Naive thymus-derived CD4-positive, alpha-beta T cell (primary cell): ENCODE measurements around the gene FAM216B. TPM values are rescaled to one million over a fixed set of nuclear protein-coding genes. Genes with fewer than 3 reads are reported as not detected.

Source experiments
- ATAC-seq: fragments of 150-1000 bp; cut with Tn5 transposase; 2 replicates; pipeline ENCODE4 v1.10.0; 2021; ENCODE audit warnings: mild to moderate bottlenecking, moderate library complexity
- CTCF ChIA-PET: fragments of 350-600 bp; sonication (Branson Sonifier 250); formaldehyde crosslinking; loops from one replicate; lab custom pipeline; 2021; ENCODE audit warnings: antibody characterized with exemption; lab: Charles Lee
- POLR2A ChIA-PET: fragments of 350-600 bp; sonication (Branson Sonifier 250); formaldehyde crosslinking; loops from one replicate; lab custom pipeline; 2021; ENCODE audit warnings: antibody characterized with exemption, inconsistent platforms; lab: Charles Lee
- DNase-seq, 9 donors: peaks; one replicate each; pipeline versions ENCODE4 v3.0.0 to v3.0.0-alpha.2; 2020 to 2022; ENCODE audit warnings: mixed read lengths in 1 of 9
- H3K27ac ChIP-seq: one replicate; pipeline ENCODE4 v1.7.0; 2013; ENCODE audit warnings: mild to moderate bottlenecking, low read depth, low read length, moderate library complexity
- H3K27me3 ChIP-seq, 2 donors: one replicate each; pipeline ENCODE4 v1.7.0; 2013; ENCODE audit warnings: low read length in 2 of 2, mild to moderate bottlenecking in 2 of 2, moderate library complexity in 2 of 2; ENCODE audit not compliant: control insufficient read depth in 2 of 2, insufficient read depth in 2 of 2
- H3K36me3 ChIP-seq, 3 experiments: 1 replicate in 2 of 3; 2 replicates in 1 of 3; pipeline ENCODE4 v1.7.0; 2013; ENCODE audit warnings: low read length in 3 of 3, mild to moderate bottlenecking in 3 of 3, moderate library complexity in 1 of 3; ENCODE audit not compliant: insufficient read depth in 3 of 3, control insufficient read depth in 2 of 3
- H3K4me1 ChIP-seq, 2 donors: one replicate each; pipeline ENCODE4 v1.7.0; 2013; ENCODE audit warnings: low read length in 2 of 2, mild to moderate bottlenecking in 2 of 2, moderate library complexity in 1 of 2; ENCODE audit not compliant: control insufficient read depth in 2 of 2, insufficient read depth in 2 of 2
- H3K4me3 ChIP-seq: 2 replicates; pipeline ENCODE4 v1.7.0; 2013; ENCODE audit warnings: mild to moderate bottlenecking, low read length
- H3K9me3 ChIP-seq, 3 experiments: 1 replicate in 2 of 3; 2 replicates in 1 of 3; pipeline ENCODE4 v1.7.0; 2013; ENCODE audit warnings: low read length in 3 of 3; ENCODE audit not compliant: control insufficient read depth in 2 of 3
- H3K27ac Mint-ChIP-seq, 9 donors: one replicate each; pipeline ENCODE4 v1.8.0; 2020 to 2022; ENCODE audit warnings: mixed read lengths in 9 of 9, mild to moderate bottlenecking in 8 of 9, moderate library complexity in 5 of 9, inconsistent platforms in 2 of 9
- H3K27me3 Mint-ChIP-seq, 5 donors: one replicate each; pipeline ENCODE4 v1.8.0; 2021 to 2022; ENCODE audit warnings: mixed read lengths in 5 of 5, mild to moderate bottlenecking in 1 of 5
- H3K36me3 Mint-ChIP-seq, 5 donors: one replicate each; pipeline ENCODE4 v1.8.0; 2020 to 2022; ENCODE audit warnings: mixed read lengths in 5 of 5, mild to moderate bottlenecking in 3 of 5, inconsistent platforms in 1 of 5
- H3K4me1 Mint-ChIP-seq, 7 donors: one replicate each; pipeline ENCODE4 v1.8.0; 2020 to 2022; ENCODE audit warnings: mixed read lengths in 7 of 7, mild to moderate bottlenecking in 3 of 7, inconsistent platforms in 1 of 7
- H3K4me3 Mint-ChIP-seq, 10 donors: one replicate each; pipeline ENCODE4 v1.8.0; 2020 to 2022; ENCODE audit warnings: mild to moderate bottlenecking in 10 of 10, mixed read lengths in 10 of 10, moderate library complexity in 6 of 10, inconsistent platforms in 2 of 10
- H3K9me3 Mint-ChIP-seq, 11 donors: one replicate each; pipeline ENCODE4 v1.8.0; 2020 to 2022; ENCODE audit warnings: mixed read lengths in 11 of 11, mild to moderate bottlenecking in 4 of 11, inconsistent platforms in 1 of 11, moderate library complexity in 1 of 11
- intact Hi-C, 2 donors: fragments of 100-400 bp; cut with micrococcal nuclease; formaldehyde crosslinking; loops; one replicate each; pipeline ENCODE4 v1.15.1; 2023
- polyA plus RNA-seq, 2 donors: library from polyadenylated mRNA; unstranded; fragments of 300-500 nt; fragmentation: Illumina TruSeq; gene quantifications; one replicate each; pipeline ENCODE4 v1.2.3, GENCODE V29; 2021
- total RNA-seq, 6 experiments: library from RNA in 5 of 6; stranded (reverse) in 5 of 6; gene quantifications; 1 replicate in 5 of 6; 2 replicates in 1 of 6; pipeline ENCODE4 v1.2.3 and lab custom pipeline; 2021 to 2026

The FAM216B gene
- total and polyA plus RNA-seq, 7 experiments from 2014 or later: not detected

DNA sequence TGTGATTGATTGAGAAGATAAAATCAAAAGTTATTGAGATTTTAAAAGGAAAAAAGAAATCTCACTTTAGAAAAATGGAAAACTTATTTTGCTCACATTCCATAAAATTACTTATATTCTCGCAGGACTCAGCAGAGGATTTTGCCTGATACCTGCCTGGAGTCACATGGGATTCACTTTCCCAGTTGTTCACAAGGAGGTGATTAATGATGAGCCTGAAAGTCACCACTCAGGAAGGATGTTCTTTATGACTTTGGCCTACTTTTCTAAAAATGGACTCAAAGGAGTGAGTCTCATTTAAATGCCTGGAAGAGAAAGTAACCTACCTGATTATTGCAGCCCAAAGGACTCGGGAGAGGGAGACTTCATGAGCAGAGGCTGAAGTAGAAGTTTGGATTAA, 34.5 kb upstream of the FAM216B start:
- Histone ChIP-seq H3K36me3 (no peaks in the 10 kb centered on the region), H3K4me3 (no peak overlapping the region), H3K27ac (no peak overlapping the region), H3K27me3 (no peaks in the 10 kb centered on the region), H3K9me3 (no peaks in the 10 kb centered on the region), H3K4me1 (no peaks in the 10 kb centered on the region)
- ChIA-PET POLR2A (no interaction called here), CTCF (no interaction called here)
- H3K36me3 Mint-ChIP-seq: no peaks in the 10 kb centered on the region
- H3K4me1 Mint-ChIP-seq: peaks cover 0 to 6% (median 0%) of the 10 kb centered on the region in 7 donors
- DNase-seq: no peak
- intact Hi-C loops: no loop called here
- ATAC-seq: no peak
- no peaks in the 10 kb centered on the region for H3K9me3 Mint-ChIP-seq
- no peak overlapping the region for H3K4me3 Mint-ChIP-seq
- no peak overlapping the region for H3K27ac Mint-ChIP-seq
- H3K27me3 Mint-ChIP-seq: peaks cover 10 to 20% (median 16%) of the 10 kb centered on the region in 5 donors

DNA sequence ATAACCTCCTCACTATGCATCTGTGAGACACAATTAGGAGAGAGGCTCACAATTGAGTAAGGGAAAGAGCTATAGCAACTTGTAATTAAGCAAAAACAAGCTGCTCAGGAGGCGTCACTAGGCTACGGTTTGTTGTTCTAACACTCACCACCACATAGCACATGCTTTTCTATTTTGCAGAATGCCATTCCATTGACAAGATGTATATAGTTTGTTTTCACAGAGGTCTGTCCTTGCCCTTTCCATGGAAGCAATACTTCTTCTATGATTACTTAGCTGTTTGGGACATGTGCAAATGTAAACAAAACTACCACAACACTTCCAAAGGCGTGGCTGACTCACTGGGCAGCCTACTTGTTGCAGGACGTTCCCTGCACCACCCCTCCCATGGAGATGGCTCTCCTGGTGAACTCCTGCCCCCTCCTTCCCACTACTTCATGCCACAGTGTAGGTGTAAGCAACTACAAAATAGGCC, 33.9 kb upstream of the FAM216B start:
- H3K4me3 Mint-ChIP-seq: no peak overlapping the region
- ATAC-seq (no peak), DNase-seq (no peak)
- no peaks in the 10 kb centered on the region for H3K27me3 ChIP-seq
- H3K9me3 Mint-ChIP-seq: no peaks in the 10 kb centered on the region
- intact Hi-C loops: no loop called here
- peaks cover 0 to 6% (median 0%) of the 10 kb centered on the region in 7 donors for H3K4me1 Mint-ChIP-seq
- H3K36me3 ChIP-seq: no peaks in the 10 kb centered on the region
- peaks cover 10 to 20% (median 15%) of the 10 kb centered on the region in 5 donors for H3K27me3 Mint-ChIP-seq
- H3K4me1 ChIP-seq: no peaks in the 10 kb centered on the region
- no peaks in the 10 kb centered on the region for H3K9me3 ChIP-seq
- H3K27ac ChIP-seq: no peak overlapping the region
- H3K36me3 Mint-ChIP-seq: no peaks in the 10 kb centered on the region
- CTCF ChIA-PET: no interaction called here
- H3K27ac Mint-ChIP-seq: no peak overlapping the region
- POLR2A ChIA-PET: no interaction called here
- no peak overlapping the region for H3K4me3 ChIP-seq

DNA sequence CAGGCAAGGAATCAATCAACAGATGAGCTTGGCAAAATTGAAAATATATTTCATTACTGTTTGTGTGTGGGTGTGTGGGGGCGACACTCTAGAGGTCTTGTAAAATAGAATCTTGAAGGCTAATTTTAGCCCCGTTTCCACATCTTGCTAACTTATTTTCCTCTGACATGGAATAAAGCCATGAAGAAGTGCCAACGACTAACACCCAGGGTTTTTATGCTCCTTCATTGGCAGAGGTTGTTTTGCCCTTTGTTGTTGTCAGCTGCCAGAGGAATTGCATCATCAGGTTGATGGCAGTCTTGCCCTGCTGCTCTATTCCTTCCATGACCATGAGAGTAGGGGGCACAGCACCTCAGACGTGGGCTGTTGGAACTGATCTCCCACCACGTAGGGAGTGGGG, 30.6 kb upstream of the FAM216B start:
- Histone ChIP-seq H3K36me3 (no peaks in the 10 kb centered on the region), H3K9me3 (no peaks in the 10 kb centered on the region), H3K4me3 (no peak overlapping the region), H3K27me3 (no peaks in the 10 kb centered on the region), H3K27ac (no peak overlapping the region), H3K4me1 (no peaks in the 10 kb centered on the region)
- intact Hi-C loops: no loop called here
- Mint-ChIP-seq H3K4me1 (peaks cover 0 to 6% (median 0%) of the 10 kb centered on the region in 7 donors), H3K36me3 (no peaks in the 10 kb centered on the region), H3K9me3 (no peaks in the 10 kb centered on the region), H3K4me3 (no peak overlapping the region), H3K27ac (no peak overlapping the region), H3K27me3 (peaks cover 10 to 17% (median 13%) of the 10 kb centered on the region in 5 donors)
- ATAC-seq (no peak), DNase-seq (no peak)
- ChIA-PET CTCF (no interaction called here), POLR2A (no interaction called here)

DNA sequence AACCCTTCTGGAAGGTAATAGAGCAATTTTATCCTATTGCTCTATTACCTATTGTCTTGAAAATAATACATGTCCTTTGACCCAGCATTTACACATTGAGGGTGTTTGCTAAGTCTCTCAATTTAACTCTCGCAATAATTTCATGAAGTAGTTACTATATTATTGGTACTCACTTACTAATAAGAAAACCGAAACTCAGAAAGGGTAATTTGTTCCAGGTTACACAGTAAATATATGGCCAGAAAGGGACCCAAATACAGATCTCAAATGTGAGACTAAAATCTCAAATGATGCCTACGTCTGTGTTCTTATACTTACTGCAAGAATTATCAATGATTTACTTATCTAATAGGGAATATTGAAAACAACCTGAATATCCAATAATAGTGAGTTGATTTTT, 29.7 kb upstream of the FAM216B start:
- DNase-seq: no peak
- no peaks in the 10 kb centered on the region for H3K9me3 ChIP-seq
- ChIA-PET CTCF (no interaction called here), POLR2A (no interaction called here)
- H3K36me3 ChIP-seq: no peaks in the 10 kb centered on the region
- no peak overlapping the region for H3K27ac ChIP-seq
- Mint-ChIP-seq H3K36me3 (no peaks in the 10 kb centered on the region), H3K9me3 (no peaks in the 10 kb centered on the region), H3K4me3 (no peak overlapping the region), H3K4me1 (peaks cover 0 to 6% (median 0%) of the 10 kb centered on the region in 7 donors), H3K27ac (no peak overlapping the region), H3K27me3 (peaks cover 13 to 18% (median 14%) of the 10 kb centered on the region in 5 donors)
- H3K4me1 ChIP-seq: no peaks in the 10 kb centered on the region
- H3K27me3 ChIP-seq: no peaks in the 10 kb centered on the region
- no peak overlapping the region for H3K4me3 ChIP-seq
- intact Hi-C loops: no loop called here
- ATAC-seq: no peak

DNA sequence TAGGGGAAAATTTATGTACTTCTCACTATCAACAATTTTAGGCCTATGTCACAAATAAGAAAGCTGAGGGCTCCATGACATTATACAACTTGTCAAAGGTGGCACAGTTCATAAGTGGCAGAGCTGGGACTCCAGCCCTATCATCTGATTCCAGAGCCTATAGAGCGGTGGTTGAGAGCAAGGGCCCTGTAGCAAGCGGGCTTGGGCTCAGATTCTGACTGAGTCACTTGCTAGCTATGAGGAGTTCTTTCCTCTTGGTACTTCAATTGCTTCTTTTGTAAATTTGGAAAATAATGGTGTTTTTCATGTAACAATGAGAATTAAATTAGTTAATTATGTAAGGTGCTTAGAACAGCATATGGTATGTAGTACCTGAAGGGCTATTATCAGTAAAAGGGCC, 28.7 kb upstream of the FAM216B start:
- Mint-ChIP-seq H3K9me3 (peaks cover 0 to 2% (median 0%) of the 10 kb centered on the region in 11 donors), H3K4me1 (peaks cover 0 to 4% (median 0%) of the 10 kb centered on the region in 7 donors), H3K4me3 (no peak overlapping the region), H3K27ac (no peak overlapping the region), H3K27me3 (peaks cover 11 to 18% (median 16%) of the 10 kb centered on the region in 5 donors), H3K36me3 (no peaks in the 10 kb centered on the region)
- no peak overlapping the region for H3K27ac ChIP-seq
- H3K36me3 ChIP-seq: no peaks in the 10 kb centered on the region
- DNase-seq: no peak
- ChIA-PET POLR2A (no interaction called here), CTCF (no interaction called here)
- H3K9me3 ChIP-seq: no peaks in the 10 kb centered on the region
- H3K4me1 ChIP-seq: no peaks in the 10 kb centered on the region
- ATAC-seq: no peak
- intact Hi-C loops: no loop called here
- H3K4me3 ChIP-seq: no peak overlapping the region
- no peaks in the 10 kb centered on the region for H3K27me3 ChIP-seq

DNA sequence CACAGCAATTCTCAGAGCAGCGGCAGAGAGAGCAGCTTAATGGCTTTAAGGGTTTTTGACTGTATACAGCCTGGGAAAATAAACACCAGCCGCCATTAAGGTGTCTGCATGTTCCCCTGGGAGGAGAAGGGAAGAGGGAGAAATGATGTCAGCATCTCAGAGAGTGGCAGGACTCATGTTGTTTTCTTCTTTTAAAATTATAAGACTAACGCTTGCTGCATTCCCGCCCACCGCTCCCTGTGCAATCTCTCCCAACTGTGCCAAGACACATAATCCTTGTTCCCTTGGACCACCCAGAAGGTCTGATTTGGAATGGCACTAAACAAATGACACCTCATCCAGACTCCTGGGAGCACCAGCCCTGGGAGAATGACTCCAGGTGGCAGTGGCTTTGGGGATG, 27.7 kb upstream of the FAM216B start:
- Histone ChIP-seq H3K4me3 (no peak overlapping the region), H3K27me3 (no peaks in the 10 kb centered on the region), H3K27ac (no peak overlapping the region), H3K4me1 (no peaks in the 10 kb centered on the region), H3K36me3 (no peaks in the 10 kb centered on the region), H3K9me3 (no peaks in the 10 kb centered on the region)
- Mint-ChIP-seq H3K36me3 (no peaks in the 10 kb centered on the region), H3K9me3 (peaks cover 0 to 2% (median 0%) of the 10 kb centered on the region in 11 donors), H3K4me1 (peaks cover 0 to 4% (median 0%) of the 10 kb centered on the region in 7 donors), H3K4me3 (no peak overlapping the region), H3K27ac (no peak overlapping the region), H3K27me3 (peaks cover 5 to 22% (median 10%) of the 10 kb centered on the region in 5 donors)
- POLR2A ChIA-PET: no interaction called here
- CTCF ChIA-PET: no interaction called here
- no peak for DNase-seq
- intact Hi-C loops: no loop called here
- no peak for ATAC-seq

DNA sequence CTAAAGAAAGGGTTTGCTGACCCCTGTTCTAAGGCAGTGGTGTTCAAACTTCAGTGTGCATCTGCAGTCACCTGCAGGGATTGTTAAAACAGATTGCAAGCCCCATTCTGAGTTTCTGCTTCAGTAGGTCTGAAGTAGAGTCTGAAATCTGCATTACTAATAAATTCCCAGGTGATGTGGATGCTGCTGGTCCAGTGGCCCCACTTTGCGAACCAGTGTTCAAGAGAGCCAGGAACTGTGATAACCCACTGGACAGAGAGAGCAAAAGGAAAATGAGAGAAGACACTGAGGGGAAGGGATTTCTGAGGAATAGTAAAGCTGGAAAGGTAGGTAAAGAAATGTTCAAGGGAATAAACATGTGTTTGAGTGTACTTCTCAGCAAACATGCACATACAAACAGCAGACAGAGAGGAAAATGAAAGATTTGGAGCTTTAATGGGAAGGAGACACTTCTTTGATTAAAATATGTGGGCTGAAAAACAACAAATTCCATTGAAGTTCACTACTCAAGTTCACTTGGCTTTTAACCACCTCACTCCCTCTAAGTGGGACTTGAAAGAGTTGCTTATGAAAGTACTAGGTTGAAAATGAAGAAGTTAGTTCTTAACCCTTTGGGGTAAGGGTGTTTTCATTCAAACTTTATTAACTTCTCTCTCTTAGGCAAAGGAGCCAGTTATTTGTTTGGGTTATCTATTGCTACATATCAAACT, 26.4 kb upstream of the FAM216B start:
- ChIA-PET CTCF (no interaction called here), POLR2A (no interaction called here)
- Histone ChIP-seq H3K4me3 (no peak overlapping the region), H3K27ac (no peak overlapping the region), H3K27me3 (no peaks in the 10 kb centered on the region), H3K9me3 (no peaks in the 10 kb centered on the region), H3K36me3 (no peaks in the 10 kb centered on the region), H3K4me1 (no peaks in the 10 kb centered on the region)
- DNase-seq: no peak
- no peak for ATAC-seq
- Mint-ChIP-seq H3K4me1 (peaks cover 0 to 2% (median 0%) of the 10 kb centered on the region in 7 donors), H3K27me3 (peaks cover 0 to 16% (median 5%) of the 10 kb centered on the region in 5 donors), H3K4me3 (no peak overlapping the region), H3K27ac (no peak overlapping the region), H3K9me3 (peaks cover 0 to 2% (median 0%) of the 10 kb centered on the region in 11 donors), H3K36me3 (no peaks in the 10 kb centered on the region)
- intact Hi-C loops: no loop called here
